GM21737 (cell line): ENCODE results near the gene AP2A2.

ENCODE experiments used
- ATAC-seq: cut with Tn5 transposase; IDR thresholded peaks from one replicate; pipeline ENCODE4 v1.9.1; 2021; ENCODE audit warnings: mild to moderate bottlenecking, moderate library complexity; ENCODE audit not compliant: unreplicated experiment

The AP2A2 gene

GRCh38 chr11:1052133-1053011 is 126.7 kb downstream of the AP2A2 start:
- no peak for ATAC-seq

DNA sequence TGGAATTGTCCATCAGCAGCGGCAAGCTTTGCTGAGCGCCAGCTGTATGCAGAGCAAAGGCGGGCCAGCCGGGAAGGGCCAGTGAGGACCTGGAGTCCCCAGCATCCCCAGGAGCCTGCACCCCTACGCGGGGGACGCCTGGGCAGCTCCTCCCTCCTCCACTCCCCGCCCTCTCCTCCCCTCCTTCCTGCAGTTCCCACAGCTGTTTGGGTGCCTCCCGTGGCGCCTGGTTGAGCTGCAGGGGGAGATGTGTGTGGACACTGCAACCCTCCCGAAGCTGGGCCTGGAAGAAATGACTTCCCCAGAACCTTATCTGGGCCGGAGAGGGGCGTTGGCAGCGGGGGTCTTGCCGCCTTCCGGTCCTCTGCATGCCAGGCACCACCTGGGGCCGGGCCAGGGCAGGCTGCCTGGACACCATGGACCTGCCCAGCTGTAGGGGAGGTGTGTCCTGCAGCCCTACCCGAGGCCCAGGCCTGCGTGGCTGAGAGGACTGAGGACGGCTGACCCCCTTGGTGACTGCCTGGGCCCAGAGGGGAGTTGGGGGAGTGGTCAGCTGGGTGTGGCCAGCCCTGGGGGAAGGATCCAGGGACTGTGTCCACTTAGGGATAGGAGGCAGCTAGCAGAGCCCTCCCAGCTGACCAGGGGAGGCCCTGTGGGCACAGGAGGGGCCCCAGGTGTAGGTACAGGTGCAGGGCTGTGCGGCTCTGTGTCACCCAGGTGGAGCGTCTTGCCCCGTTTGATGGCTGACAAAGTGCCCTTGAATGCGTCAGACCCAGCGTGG is 127.6 kb downstream of the AP2A2 start:
- ATAC-seq, result no peak

DNA sequence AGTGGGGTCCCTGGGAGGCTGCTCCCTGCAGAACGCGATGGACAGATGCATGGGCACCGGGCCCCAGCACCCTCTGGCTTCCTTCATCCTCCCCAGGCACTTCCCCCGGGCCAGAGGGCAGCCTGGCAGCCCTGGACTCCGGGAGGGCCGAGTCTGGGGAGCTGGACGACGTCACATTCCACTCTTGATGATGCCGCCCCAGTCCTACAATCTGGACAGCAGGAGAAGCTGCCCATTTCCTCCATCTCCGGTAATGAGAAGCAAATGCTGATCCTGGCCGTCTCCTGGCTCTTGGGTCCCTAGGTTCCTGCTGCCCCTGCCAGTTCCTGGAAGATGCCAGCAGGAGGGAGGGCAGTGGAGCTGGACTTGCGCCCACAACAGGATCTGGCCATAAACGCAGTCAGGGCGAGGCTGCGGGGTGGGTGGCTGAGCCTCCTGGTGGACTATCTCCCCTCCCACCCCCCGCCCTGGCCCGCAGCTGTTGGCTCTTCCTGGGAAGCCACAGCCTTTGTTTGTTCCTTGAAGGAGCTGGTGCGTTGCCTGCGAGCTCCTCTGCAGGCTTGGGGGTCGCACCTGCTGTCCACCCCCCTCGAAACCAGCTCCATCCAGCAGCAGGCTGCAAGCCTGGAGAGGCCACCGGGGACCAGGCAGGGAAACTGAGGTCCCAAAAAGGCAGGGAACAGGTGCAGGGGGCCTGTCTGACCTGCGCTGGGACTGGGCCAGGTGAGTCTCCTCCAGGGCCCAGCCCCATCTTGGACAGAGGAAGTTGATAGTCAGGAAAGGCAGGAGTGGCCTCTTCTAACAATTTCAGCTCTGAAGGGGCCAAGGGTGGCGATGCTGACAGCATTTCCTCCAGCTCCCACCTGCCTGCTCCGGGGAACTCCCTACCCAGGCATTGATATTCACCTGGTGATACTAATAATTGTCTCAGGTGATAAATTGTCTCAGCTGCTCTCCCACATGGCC is 128.8 kb downstream of the AP2A2 start:
- no peak for ATAC-seq

DNA sequence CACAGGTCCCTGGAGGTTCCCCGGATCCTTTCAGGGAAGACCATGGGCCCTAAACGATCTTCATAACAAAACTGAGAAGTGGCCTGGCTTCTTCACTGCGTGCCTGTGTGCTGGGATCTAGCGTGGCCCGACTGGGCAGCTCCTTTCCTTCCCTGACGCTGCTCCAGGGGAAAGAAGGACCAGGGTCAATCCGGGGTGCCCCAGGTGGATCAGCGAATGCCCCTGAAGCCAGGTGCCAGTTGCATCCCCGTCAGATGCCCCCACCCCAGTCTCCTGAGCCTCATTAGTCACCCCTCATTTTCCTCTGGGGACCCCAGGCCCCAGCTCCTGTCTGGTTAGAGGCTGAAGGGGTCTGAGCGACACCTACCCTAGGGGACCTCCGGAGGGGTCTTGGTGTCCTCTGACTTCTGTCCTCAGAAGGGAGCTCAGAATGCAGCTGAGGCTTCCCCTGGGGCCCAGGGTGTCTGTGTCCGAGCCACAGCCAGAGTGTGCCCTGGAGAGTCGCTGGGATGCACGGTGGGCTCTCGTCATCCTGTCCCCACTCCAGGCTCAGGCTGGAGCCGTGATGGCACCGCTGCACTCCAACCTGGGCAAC is 129.5 kb downstream of the AP2A2 start:
- no peak for ATAC-seq

- ATAC-seq, result no peak
These were observed 130.5 kb downstream of the AP2A2 start for GRCh38 chr11:1055990-1056771.

DNA sequence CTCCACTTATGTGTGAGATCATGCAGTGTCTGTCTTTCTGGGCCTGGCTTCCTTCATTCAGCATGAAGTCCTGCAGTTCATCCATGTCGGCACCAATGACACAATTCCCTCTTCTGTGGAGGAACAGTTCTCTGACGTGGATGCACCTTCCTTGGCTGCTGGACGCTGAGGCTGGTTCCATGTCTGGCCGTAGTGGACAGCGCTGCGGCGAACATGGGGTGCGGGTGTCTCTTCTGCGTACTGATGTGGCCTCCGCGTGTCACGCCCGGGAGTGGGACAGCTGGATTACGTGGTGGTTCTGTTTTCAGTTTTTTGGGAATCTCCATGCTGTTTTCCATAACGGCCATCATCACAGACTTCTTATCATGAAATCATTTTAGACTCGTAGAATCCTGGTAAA is 132.1 kb downstream of the AP2A2 start:
- no peak for ATAC-seq

- no peak for ATAC-seq
These were observed 134.1 kb downstream of the AP2A2 start for GRCh38 chr11:1059759-1060158.

GRCh38 chr11:1060410-1060809 is 134.7 kb downstream of the AP2A2 start:
- no peak for ATAC-seq

- no peak for ATAC-seq
These were observed 135.4 kb downstream of the AP2A2 start for GRCh38 chr11:1060852-1061616.
